Activated T-helper 9 cell treated with anti-CD3 and anti-CD28 coated beads, Interleukin-2, amount 50 U/mL, for 16 hours (primary cell): ENCODE measurements around the gene ASB1.
"Not testable (repeated sequence)": the region's sequence is repeated elsewhere in the genome, so short reads cannot be mapped to it uniquely, and the experiment has no call there.

Experiments used
- DNase-seq: peaks from one replicate; pipeline ENCODE4 v3.0.0-alpha.2; 2020; ENCODE audit warnings: low read depth

Gene ASB1

DNA sequence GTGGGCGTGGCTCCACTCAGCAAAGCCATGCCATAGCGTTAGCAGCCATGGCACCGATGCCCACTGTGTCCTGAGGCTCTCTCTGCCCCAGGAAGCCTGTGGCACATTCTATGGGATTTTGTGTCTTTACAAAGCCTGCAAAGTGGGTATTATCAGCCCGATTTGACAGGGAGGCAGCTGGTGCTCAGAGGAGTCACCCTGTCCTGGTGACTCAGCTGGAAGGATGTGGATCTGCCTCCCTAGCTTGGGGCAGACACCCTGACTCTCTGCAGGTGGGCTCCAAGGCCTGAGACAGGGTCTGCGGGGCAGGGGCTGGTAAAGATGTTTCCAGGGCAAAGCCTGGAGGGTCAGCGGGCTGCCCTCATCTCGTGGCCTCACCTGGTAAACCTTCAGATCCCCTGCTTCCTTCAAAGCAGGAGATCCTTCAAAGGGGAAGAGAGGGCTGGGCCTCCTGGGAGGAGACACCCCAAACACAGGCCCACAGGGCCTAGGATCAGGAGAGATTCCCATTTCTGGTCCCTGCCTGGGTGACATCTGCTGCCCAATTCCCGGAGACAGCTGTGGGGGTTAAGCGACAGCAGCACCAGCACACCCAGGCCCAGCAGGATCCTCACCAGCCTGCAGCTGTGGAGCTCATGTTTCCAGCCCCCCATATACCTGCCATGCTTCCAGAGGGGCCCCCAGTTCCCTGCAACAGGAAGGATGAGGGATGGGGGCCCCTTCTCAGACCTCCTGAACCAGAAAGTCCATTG is 3.0 kb upstream of the ASB1 start:
- no peak for DNase-seq

DNA sequence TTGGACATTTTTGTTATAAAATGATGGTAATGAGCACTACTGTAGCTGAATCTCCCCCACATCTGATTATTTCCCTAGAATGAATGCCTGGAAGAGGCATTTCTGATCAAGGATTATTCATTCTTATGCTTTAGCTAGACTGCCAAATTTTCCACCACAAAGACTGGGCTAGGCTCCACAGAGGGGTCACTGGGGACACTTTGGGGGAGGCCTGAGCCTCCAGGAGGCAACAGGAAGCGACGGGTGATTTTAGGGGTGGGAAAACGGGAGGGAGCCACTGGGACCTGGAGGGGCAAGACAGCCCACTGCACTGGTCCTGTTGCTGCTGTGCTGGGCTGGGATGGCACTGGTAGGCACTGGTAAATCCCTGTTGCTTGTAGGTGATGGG is 2.4 kb upstream of the ASB1 start:
- no peak for DNase-seq

DNA sequence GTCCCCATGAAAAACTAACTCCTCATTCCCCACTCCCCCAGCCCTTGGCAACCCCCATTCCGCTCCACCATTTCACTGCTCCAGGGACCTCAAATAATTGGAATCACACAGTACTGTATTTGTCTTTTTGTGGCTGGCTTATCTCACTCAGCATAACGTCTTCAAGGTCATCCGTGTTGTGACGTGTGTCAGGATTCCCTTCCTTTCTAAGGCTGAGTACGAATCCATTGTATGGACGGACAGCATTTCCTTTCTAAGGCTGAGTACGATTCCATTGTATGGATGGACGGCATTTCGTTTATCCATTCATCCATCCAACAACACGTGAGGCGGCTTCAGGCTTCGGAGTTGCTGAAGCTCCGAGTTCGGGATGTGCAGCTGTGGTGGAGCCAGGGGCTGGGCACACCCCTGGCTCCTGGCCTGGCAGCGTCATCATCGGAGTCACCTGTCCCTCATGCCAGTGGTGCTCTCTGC is 1.2 kb upstream of the ASB1 start:
- DNase-seq, result no peak

- DNase-seq, result no peak
These were observed 654 bp upstream of the ASB1 start for GRCh38 chr2:238425979-238426567.

- no peak for DNase-seq
These were observed 872 bp downstream of the ASB1 start for GRCh38 chr2:238427435-238428162.

GRCh38 chr2:238428866-238429265 is 2.1 kb downstream of the ASB1 start:
- DNase-seq, result no peak

DNA sequence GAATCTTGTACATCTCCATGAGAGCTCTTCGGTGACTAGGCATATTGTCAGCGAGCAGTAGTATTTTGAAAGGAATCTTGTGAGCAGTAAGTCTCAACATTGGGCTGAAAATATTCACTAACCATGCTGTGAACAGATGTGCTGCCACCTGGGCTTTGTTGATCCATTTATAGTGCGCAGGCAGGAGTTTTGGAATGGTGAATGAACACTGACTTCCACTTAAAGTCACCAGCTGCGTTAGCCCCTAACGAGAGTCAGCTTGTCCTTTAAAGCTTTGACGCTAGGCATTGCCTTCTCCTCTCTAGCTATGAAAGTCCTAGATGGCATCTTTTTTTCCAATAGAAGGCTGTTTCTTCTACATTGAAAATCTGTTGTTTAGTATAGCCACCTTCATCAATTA is 4.1 kb downstream of the ASB1 start:
- no peak for DNase-seq

GRCh38 chr2:238431456-238431855 is 4.7 kb downstream of the ASB1 start:
- no peak for DNase-seq

DNA sequence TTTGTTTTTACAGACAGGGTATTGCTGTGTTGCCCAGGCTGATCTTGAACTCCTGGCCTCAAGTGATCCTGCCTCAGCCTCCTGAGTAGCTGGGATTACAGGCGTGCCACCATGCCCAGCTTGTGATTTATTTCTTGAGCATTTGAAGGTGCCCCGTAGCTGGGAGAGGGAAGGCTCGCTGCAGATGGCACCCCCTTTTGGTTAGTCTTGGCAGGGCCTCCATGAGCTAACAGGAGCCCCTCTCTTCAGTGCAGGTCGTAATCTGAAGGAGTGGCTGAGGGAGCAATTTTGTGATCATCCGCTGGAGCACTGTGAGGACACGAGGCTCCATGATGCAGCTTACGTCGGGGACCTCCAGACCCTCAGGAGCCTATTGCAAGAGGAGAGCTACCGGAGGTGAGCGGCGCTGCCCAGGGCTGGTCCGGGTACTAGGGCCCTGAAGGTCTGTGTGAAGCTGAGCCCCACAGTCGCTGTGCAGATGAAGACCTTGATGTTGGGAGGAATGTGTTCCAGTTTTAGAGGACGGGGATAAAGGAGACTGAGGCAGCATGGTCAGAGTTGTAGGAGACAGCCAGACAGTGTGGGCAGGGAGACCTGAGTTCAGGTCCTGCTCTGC is 6.7 kb downstream of the ASB1 start:
- no peak for DNase-seq

GRCh38 chr2:238433941-238434845 is 7.5 kb downstream of the ASB1 start:
- no peak for DNase-seq

- no peak for DNase-seq
These were observed 8.4 kb downstream of the ASB1 start for GRCh38 chr2:238434846-238435751.

DNA sequence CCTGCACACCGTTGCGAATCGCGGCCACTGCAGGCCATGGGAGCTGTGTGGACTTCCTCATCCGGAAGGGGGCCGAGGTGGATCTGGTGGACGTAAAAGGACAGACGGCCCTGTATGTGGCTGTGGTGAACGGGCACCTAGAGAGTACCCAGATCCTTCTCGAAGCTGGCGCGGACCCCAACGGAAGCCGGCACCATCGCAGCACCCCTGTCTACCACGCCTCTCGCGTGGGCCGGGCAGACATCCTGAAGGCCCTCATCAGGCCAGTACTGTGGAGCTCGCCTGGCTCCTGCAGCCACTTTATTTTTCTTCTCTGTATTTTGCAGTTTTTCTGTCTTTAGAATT is 9.0 kb downstream of the ASB1 start:
- DNase-seq, result no peak

GRCh38 chr2:238438856-238439849 is 12.4 kb downstream of the ASB1 start:
- DNase-seq, result peak; percentile 59

DNA sequence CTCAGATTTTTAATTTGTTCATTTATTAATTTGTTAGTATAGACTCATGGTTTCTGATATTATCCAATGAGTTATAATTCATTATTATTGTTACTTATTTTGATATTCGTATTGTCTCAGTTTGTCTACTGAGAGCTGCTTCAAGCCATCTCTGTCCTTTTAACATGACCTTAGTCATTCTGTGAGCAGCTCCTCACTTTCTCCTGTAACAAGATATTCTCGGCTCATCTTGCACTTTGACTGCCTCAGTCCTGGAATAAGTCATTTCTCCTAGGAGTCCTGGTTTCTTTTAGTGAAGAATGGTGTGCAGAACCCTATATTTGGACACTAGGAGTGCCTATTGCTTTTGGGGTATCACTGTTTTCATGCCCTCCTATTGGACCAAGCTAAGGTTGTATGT is 13.2 kb downstream of the ASB1 start:
- DNase-seq, result no peak

- DNase-seq, result no peak
These were observed 13.6 kb downstream of the ASB1 start for GRCh38 chr2:238440331-238440730.

DNA sequence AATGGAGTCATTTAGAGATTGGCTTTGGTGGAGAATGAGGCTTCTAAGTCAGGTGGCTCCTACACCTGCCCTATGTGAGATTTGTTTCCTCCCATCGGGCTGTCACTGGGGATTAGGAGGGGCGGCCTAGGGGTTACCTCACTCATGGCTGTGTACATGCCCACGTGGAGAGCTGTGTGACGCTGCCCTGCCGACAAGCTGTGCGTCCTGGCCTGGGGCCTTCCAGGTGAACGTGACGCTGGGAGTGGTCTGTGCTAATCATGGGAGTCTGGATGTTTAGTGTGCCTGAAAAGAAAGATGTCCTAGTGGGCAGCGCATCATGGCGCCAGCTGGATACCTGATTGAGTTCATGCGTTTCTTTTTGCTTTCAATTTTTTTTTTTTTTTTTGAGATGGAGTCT is 14.0 kb downstream of the ASB1 start:
- DNase-seq, result no peak

- DNase-seq, result no peak
These were observed 14.8 kb downstream of the ASB1 start for GRCh38 chr2:238441262-238442114.

GRCh38 chr2:238442257-238442656 is 15.5 kb downstream of the ASB1 start:
- DNase-seq, result not testable (repeated sequence)

GRCh38 chr2:238444242-238444641 is 17.5 kb downstream of the ASB1 start:
- DNase-seq, result no peak
